KBM-7 (cell line): Measurements from ENCODE around the gene CNPY1.
A peak's percentile ranks its signal among the peaks of the same experiment; 100 is the strongest.
"Not testable (repeated sequence)": the region's sequence is repeated elsewhere in the genome, so short reads cannot be mapped to it uniquely, and the experiment has no call there.

Experiments used
- DNase-seq: peaks from one replicate; pipeline ENCODE4 v3.0.0-alpha.2; 2015
- in situ Hi-C: fragments of 300-500 bp; cut with MboI; formaldehyde crosslinking; loops from 2 replicates; pipeline ENCODE4 v1.14.3; 2020; ENCODE audit warnings: low sequenced_read_pairs, low pct_unique_long_range_greater_than_20kb, mixed read lengths

Gene CNPY1

DNA sequence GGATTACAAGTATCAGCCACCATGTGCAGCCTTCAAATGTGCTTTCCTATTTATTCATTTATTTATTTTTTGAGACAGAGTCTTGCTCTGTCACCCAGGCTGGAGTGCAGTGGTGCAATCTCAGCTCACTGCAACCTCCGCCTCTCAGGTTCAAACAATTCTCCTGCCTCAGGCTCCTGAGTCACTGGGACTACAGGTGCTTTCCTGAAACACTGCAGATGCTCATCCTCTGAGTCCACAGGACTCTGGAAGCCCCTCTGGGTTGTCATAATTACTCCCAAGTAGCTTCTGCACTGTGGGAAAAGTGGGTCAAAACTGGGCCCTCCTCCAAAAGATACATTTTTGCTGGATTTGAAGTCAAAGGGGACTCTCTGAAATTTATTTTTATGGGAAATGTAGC is at the start of gene CNPY1:
TSS of gene CNPY1 (minus strand) at position 111 of the 400 bp plus-strand sequence. CDS start 630 bp downstream, outside the sequence.
- DNase-seq, in situ Hi-C loops: not testable (repeated sequence)

DNA sequence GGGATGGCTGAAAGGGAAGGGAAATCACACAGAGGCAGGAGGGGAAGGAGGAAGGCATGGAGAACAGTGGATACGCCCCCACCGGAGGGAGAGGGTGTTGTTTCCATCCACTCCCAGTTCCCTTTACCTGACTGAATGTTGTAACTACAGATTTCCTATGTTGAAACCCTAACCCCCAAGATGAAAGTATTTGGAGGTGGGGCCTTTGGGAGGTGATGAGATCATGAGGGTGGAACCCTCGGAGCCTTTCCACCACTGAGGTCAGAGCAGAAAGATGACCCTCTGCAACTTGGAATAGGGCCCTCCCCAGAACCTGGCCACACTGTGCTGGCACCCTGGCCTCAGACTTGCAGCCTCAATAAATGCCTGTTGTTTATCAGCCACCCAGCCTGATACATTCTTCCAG is 48.6 kb upstream of the CNPY1 start:
- in situ Hi-C loops = no loop called here
- peak; percentile 47 for DNase-seq

DNA sequence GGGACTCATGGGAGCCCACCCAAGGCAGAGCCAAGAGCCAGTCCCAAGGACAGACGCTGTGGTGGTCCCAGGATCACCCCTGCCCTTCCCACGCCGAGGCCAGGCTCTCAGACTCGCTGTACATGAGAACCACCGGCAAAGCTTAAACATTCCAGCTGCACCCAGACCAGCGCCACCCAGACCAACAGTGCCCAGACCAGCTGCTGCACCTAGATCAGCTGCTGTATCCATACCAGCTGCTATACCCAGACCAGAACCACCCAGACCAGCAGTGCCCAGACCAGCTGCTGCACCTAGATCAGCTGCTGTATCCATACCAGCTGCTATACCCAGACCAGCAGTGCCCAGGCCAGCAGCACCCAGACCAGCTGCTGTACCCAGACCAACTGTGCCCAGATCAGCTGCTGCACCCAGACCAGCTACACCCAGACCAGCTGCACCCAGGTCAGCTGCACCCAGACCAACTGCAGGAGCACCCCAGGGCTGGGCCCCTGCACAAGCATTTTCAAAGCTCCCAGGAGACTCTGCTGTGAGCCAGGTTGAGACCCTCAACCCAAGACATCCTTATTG is 47.9 kb upstream of the CNPY1 start:
- no peak for DNase-seq
- in situ Hi-C loops = no loop called here

DNA sequence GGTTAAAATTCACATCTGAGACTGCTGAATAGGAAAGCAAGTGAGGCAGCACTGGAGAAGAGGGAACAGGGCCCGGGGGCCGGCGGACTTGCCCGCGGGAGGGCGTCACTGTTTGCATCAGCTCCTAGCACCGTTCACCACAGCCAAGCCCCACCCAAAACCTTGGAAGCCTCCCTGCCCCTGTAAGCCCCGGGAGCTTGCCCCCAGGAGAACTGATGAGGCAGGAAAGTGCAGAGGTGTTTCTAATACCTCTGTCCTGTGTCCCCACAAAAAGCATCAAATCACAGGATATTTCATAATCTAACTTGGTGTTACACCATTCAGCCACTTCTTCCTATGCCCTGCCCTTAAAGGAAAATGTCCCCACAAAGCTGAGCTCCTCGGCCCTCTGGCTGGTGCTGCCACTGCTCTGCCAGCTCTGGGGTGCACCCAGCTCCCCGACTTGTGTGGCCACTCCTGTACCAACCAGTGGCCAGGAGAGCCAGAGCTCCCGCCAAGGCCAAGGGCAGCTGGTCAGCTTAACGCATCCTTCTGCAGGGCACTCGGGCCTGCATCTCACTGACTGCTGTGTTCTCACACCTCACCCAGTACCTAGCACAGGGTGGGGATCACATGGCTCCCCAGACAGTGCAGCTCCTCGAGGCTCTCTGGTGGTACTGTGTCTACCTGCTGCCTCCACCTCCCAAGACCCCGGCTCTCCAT is 47.3 kb upstream of the CNPY1 start:
- in situ Hi-C loops = no loop called here
- DNase-seq = no peak

DNA sequence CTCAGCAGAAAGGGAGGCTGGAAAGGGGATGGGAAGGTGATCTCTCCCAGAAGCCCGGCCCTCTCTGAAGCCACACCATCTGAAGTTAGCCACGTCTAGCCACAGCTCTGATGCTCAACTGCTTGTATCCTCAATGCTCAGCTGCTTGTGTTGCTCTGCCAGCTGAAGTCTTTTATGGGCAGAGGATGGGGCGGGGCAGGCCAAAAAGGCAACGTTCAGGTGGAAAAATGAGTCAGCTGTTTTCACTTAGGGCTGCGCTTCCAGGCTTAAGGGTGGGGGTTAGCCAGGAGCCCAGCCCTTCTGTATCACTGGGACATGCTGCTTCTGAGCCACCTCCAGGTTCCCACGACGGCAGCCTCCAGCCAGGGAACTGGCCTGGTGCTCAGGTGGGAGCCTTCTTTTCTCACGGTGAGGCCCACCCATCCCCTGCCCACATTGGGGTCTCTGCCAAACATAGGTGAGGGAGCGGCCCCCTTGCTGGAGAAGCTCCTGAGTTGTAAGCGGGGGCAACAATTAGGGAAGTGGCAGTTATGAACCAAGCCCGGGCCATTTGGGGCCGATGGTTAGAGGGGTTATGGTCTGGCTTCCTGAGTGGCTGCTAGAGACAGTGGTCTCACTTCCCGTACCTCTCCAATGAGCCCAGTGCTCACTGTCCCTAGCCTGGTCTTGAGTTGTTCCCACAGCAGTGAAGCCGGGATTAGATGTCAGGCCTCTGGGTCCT is 44.9 kb upstream of the CNPY1 start:
- in situ Hi-C loops = no loop called here

DNA sequence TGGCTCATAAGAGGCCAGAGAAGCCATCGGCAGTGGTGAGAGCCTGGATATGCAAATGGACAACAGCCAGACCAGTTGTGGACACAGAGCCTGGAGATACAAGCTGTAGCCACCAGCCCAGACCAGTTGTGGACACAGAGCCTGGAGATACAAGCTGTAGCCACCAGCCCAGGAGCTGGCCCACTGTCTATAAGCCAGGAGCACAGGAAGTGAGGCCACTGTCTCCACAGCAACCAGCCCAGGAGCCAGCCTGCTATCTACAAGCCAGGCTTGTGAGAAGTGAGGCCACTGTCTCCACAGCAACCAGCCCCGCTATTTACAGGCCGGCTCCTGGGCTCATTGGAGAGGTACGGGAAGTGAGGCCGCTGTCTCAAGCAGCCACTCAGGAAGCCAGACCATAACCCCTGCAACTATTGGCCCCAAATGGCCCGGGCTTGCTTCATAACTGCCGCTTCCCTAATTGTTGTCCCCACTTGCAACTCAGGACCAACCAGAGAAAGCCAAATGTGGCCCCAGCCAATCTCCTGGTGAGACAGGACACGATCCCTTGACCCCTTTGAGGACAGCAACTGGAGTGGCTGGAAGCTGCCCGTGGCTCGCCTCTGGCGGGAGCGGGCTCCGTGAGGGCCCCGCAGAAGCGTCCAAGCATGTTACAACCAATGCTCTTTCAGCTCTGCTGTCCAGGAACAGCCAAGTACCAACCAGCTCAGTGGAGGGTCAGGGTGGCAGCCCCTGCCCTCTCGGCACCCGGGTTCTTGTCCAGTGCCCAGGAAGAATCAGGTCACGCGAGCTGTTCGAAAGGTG is 44.1 kb upstream of the CNPY1 start:
- in situ Hi-C loops = no loop called here
- DNase-seq = peak; percentile 90

More for the DNA sequence above, 44.9 kb upstream of the CNPY1 start:
- DNase-seq = no peak

DNA sequence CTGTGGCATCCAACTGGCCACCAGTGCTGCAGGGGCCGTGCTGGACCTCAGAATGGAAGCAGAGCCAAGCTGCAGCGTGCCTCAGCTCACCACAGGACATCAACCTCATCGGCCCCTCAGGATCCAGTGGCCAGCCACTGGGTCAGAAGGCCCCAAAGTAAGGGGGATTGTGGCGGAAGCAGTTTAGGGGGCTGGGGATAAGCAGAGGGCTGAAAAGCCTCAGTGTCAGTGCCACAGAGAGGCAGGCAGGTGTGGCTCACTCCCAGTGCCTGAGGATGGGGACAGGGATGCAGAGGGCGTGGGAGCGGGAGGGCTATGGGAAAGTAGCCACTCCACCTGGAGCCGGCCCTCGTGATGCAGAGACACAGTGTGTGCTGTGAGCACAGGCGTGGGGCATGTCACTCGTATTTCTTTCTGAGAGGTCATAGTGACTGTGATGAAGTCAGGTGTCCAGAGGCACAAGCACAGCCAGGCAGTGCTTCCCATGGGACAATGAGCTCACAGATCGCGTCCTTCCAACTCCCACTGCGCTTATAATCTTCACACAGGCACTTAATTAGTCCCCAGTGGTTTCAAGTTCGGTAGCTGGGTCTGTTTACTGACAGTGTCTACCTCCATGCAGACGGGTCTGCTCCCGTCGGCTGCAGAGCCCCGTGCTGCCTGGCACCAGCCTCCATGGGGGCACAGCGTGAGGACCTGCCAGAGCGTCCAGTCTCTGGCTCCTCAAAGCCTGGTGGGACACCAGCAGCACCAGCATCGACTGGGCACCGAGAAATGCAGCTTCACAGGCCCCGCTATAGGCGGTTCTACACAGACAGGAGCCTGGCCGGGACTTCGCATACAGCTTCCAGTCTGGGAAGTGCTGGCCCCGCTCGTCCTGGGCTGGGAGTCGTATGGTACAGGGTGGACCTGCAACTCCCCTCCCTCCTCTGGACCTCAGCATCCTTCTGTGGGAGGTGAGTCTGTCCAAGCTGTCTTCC is 42.9 kb upstream of the CNPY1 start:
- no peak for DNase-seq
- in situ Hi-C loops = no loop called here

DNA sequence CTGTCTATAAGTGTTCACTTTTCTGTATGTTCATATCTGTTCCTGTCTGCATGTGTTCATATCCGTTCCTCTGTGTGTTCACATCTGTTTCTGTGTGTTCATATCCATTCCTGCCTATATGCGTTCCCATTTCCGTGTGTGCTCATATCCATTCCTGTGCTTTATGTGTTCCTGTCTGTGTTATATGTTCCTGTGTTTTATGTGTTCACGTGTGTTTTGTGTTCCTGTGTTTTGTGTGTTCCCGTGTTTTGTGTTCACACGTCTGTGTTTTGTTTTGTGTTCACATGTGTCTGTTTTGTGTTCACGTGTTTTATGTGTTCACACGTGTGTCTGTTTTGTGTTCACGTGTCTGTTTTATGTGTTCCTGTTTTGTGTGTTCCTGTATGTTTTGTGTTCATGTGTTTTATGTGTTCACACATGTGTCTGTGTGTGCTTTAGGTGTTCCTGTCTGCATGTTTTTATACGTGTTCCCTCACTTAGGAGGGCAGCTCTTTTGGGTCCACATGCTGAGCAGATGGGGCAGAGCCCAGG is 42.2 kb upstream of the CNPY1 start:
- in situ Hi-C loops = no loop called here
- DNase-seq = no peak

DNA sequence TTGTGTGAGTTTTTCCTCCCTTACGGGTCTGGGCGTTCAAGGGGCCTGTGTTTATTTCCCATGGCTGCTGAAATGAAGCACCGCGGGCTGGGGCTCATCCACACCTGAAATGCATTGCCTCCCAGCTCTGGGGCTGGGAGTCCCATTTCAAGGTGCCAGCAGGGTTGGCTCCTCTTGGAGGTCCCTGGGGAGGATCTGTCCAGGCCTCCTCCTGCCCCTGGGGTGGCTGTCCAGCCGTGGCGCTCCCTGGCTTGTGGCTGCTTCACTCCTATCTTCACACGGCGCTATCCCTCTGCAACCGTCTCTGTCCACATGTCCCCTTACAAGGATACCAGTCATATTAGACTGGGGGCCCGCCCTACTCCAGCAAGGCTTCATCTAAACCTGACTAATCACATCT is 41.1 kb upstream of the CNPY1 start:
- no peak for DNase-seq
- in situ Hi-C loops = no loop called here

DNA sequence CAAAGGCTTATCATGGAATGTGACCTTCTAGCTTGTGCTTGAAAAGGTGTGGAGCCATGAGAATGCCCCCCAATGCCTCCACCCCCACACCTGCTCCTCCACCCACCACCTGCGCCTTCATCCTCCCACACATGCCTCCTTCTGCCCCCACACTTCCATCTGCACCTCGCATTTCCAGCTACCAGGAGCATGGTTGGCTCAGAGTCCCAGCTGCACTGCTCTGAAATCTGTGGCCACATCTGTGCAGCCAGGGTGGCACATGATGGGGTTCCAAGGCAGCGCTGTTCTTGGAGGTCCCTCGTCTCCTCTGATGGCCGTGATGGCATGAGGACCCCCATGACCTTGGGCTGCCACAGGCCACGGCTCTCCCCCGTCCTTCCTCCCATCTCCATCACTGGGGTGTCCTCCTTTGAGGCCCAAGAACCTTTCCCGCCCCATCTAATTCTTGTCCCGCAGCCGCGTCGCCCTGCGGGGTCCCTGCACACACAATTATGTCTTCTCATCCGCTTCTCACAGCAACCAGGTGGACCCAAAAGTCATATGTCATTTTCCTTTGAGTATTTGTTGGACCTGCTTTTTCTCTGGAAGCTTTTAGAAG is 40.6 kb upstream of the CNPY1 start:
- in situ Hi-C loops = no loop called here
- no peak for DNase-seq

DNA sequence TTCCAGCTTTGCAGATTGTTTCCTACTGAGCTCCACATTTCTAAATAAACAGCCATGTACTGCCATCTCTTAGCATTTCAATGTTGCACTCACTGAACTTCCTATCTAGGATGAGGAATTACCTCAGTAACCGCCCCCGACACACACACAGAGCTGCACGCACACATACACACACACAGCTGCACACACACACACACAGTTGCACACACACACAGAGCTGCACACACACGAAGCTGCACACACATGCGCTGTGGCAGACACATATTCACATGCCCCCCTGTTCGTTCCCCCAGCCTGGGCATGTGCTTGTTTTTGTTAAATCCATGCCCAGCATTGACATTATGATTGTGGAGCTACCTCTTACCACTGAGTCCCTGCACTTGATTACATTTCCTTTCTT is 39.6 kb upstream of the CNPY1 start:
- in situ Hi-C loops = no loop called here

DNA sequence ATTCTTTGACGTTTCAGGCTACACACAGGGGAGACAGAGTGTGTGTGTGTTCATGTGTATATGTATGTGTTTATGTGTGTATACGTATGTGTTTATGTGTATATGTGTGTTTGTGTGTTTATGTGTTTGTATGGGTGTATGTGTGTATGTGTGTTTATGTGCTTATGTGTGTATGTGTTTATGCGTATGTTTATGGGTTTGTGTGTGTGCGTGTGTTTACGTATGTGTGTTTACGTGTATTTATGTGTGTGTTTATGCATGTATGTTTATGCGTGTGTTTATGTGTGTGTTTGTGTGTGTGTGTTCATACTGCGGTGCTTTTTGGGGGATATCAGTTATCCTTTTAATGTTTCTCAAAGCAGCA is 39.2 kb upstream of the CNPY1 start:
- in situ Hi-C loops = no loop called here
- DNase-seq = no peak

More for the DNA sequence above, 39.6 kb upstream of the CNPY1 start:
- DNase-seq = no peak

DNA sequence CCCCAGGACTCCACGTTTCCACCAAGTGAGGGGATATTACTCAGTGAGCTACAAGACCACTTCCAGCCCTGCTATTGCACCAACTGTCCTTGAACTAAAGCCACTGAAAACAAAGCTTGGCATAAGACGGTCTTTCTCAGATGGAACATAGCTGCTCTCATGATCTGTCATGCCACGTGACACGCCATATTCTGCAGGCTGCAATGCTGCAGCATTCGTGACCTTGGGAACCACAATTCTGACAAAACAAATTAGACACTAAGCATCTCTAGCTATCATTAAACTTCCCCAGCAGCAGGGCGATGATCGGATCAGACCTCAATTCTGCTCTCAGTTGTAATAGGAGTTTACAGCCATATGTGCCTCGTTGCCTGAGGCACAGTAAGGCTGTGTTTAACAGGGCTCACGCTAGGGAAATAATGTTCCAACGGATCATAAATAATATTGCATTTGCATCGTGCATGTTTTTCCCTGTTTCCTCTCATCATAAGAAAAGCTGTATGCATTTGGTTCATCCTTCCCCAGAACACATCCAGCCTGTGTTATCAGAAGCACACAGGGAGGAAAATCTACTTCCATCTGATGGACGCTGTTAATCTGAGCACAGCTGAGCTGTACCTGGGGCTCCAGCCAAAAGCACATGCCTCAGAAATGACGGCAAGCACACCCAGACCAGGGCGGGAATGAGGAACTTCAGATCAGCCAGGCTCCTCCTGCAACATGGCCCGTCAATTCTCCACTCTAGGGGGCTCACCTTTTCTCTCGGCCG is 38.6 kb upstream of the CNPY1 start:
- in situ Hi-C loops = no loop called here
- peak; percentile 42 for DNase-seq

DNA sequence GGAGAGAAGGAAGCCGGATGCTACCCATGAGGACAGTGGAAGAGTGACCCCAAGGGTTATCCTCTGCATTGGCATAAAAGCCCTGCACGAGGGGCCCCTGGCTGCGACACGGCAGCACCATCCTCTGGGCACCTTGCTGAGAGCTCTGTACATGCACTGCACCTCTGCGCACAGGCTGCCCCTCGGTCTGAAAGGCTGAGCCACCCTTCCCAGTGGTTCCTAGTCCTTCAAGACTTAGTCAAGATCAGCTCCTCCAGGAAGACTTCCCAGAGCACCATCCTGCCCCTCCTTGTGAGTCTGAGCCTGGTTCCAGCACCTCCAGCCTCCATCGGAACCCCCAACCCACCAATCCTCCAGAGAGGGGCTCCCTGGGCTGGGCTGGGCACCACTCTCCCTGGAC is 37.9 kb upstream of the CNPY1 start:
- in situ Hi-C loops = no loop called here

DNA sequence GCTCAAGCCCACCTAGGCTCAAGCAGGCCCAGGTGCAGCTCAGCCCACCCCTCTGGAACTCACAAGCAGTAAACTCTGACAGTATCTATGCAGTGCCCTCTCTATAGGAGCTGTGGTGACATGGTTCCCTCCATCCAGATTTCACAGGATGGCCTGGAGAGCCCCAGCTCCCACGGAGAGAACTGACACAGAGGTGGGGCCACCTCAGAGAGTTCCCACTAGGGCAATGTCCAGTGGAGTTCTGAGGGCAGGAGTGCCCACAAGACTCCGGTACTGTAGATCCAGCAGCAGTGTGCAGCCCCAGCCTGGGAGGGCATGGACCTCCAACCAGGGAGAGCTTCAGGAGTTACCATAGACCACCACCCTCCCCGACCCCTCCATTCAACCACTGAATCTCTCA is 37.3 kb upstream of the CNPY1 start:
- in situ Hi-C loops = no loop called here
- DNase-seq = no peak

More for the DNA sequence above, 37.9 kb upstream of the CNPY1 start:
- no peak for DNase-seq

DNA sequence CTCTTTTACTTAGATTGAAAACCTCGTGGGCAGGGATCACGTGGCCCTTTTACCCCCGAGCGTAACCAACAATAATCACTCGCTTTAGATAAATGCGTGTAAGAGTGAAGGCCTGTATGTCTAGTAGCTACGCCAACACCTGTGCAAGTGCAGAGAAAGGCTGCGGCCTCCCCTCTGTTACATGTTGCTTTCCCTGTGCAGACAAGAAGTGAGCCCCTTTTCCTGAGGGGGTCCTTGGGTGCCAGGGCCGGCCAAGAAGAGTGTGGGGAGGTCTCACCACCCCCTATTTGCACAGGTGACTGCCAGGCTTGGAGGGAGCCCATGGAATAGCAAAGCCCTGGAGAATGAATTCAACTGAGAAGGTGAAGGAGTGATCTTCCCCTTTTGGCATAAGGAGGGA is 35.6 kb upstream of the CNPY1 start:
- in situ Hi-C loops = no loop called here
- DNase-seq = no peak

DNA sequence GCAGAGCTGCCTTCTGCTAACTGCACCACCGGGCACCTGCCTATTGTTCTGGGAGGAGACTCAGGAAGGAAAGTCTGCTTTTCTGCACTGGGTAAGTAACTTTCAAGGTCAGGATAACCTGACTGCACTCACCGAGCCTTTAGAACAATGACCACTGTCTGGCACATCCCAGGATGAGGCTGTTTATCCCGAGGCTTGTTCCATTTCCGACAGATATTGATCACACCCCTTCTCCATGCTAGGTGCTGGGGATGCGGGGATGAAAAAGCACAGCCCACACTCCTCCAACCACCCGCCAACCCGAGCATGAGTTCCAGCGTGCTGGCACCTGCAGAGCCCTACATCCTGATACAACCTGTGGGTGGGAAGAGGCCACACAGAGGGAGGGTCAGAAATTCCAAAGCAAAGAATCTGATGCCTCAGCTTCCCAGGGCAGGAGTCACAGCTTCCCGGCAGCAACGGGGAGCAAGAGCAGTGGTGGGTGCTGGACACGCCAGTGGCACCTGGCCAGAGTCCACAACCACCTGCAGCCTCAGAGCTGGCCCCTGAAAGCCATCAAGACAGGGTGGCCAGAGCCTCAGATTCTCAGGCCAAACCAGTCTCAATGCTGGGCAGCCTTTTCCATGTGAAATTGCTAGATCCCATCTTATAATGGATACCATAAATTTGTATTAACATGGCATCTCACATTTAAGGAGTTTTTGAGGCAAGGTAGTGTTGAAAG is 34.9 kb upstream of the CNPY1 start:
- in situ Hi-C loops = no loop called here
- DNase-seq = no peak
